Smooth muscle cell (in vitro differentiated cells): ENCODE measurements around the gene CNNM4. TPM values are rescaled to one million over a fixed set of nuclear protein-coding genes. Genes with fewer than 3 reads are reported as not detected.
"Not testable (repeated sequence)": the region's sequence is repeated elsewhere in the genome, so short reads cannot be mapped to it uniquely, and the experiment has no call there.

ENCODE experiments used
- DNase-seq: peaks from one replicate; lab custom pipeline; 2025; ENCODE audit not compliant: unreplicated experiment; lab: John Stamatoyannopoulos, UW
- H2AFZ ChIP-seq: fragments of 200-600 bp; sonication (generic); 2 replicates; pipeline ENCODE4 v1.6.0; 2016; ENCODE audit warnings: antibody characterized with exemption, low read depth, mild to moderate bottlenecking
- H3F3A ChIP-seq: fragments of 200-600 bp; sonication (generic); 2 replicates; pipeline ENCODE4 v1.6.0; 2017; ENCODE audit warnings: antibody characterized with exemption, low read depth
- H3K27ac ChIP-seq: fragments of 200-600 bp; sonication (generic); 2 replicates; pipeline ENCODE4 v1.5.1; 2016; ENCODE audit warnings: low read depth, mild to moderate bottlenecking
- H3K27me3 ChIP-seq: fragments of 200-600 bp; sonication (generic); 2 replicates; pipeline ENCODE4 v1.6.1; 2016; ENCODE audit warnings: low read depth, mild to moderate bottlenecking
- H3K36me3 ChIP-seq: fragments of 200-600 bp; sonication (generic); 2 replicates; pipeline ENCODE4 v1.5.1; 2016; ENCODE audit warnings: low read depth
- H3K4me1 ChIP-seq: fragments of 200-600 bp; sonication (generic); 2 replicates; pipeline ENCODE4 v1.5.1; 2016; ENCODE audit warnings: low read depth
- H3K4me2 ChIP-seq: fragments of 200-600 bp; sonication (generic); 2 replicates; pipeline ENCODE4 v1.6.0; 2016; ENCODE audit warnings: mild to moderate bottlenecking
- H3K4me3 ChIP-seq: fragments of 200-600 bp; sonication (generic); 2 replicates; pipeline ENCODE4 v1.5.1; 2016; ENCODE audit warnings: mild to moderate bottlenecking
- H3K79me2 ChIP-seq: fragments of 200-600 bp; sonication (generic); 2 replicates; pipeline ENCODE4 v1.6.0; 2016; ENCODE audit warnings: low read depth, mild to moderate bottlenecking
- H3K9ac ChIP-seq: fragments of 200-600 bp; sonication (generic); 2 replicates; pipeline ENCODE4 v1.6.0; 2016; ENCODE audit warnings: low read depth
- H3K9me3 ChIP-seq: fragments of 200-600 bp; sonication (generic); replicated peaks from 2 replicates; pipeline ENCODE4 v1.5.1; 2016; ENCODE audit warnings: low read depth
- H4K20me1 ChIP-seq: fragments of 200-600 bp; sonication (generic); 2 replicates; pipeline ENCODE4 v1.6.0; 2016; ENCODE audit warnings: low read depth
- WGBS: methylation state at CpG from one replicate; pipeline ENCODE4 v1.1.7; 2016; ENCODE audit warnings: low lambda C conversion rate; 5-methylcytosine and 5-hydroxymethylcytosine counted together
- polyA plus RNA-seq: library from polyadenylated mRNA; unstranded; fragments of >200 nt; fragmentation: Nextera tagmentation; extraction: Ambion mirVana; gene quantifications from 2 replicates; pipeline ENCODE4 v1.2.1, GENCODE V29; 2016
- total RNA-seq: library from RNA; depleted of rRNA; stranded (reverse); fragments of >200 nt; gene quantifications from 2 replicates; pipeline ENCODE4 v1.2.3, GENCODE V29; 2014
- TF ChIP-seq, protein P1 (sequence below): fragments of 200-600 bp; sonication (generic); IDR thresholded peaks from 2 replicates; pipeline ENCODE4 v1.5.1; 2017; ENCODE audit warnings: borderline replicate concordance, mild to moderate bottlenecking, antibody characterized with exemption; ENCODE audit not compliant: insufficient read depth, poor library complexity, severe bottlenecking

Gene CNNM4
- total and polyA plus RNA-seq, 2 experiments from 2014 or later, result 7.2 to 10.1 TPM

DNA sequence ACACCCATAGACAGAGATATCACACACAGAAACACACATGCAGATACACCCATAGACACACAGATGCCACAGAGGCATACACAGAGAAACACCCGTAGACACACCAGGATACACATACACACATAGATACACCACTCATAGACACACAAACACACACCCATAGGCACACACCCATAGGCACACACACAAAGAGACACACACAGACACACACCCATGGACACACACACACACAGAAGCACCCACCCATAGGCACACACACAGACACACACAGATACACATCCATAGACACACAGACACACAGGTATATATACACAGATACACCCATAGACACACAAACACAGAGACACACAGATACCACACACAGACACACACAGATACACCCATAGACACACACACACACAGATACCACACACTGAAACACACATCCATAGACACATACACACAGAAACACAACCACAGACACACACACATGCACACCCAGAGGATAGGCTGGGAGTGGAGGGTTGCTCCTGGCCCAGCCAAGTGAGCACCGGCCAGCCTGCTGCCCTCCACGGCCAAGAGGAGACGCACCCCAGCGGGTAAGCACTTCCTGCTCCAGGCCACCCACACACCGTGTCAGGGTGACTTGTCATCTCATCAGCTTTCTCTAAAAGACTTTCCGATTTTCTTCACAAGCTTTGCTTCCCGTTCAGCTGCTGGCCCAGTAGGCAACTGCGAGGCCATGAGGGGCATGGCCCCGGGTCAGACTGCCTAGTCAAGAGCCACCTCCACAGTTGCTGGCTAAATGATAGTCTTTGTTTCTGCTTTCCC is 41.3 kb downstream of the CNNM4 start:
- DNase-seq, result no peak
- no peak overlapping the region for H2AFZ ChIP-seq
- TF ChIP-seq, protein P1, sequence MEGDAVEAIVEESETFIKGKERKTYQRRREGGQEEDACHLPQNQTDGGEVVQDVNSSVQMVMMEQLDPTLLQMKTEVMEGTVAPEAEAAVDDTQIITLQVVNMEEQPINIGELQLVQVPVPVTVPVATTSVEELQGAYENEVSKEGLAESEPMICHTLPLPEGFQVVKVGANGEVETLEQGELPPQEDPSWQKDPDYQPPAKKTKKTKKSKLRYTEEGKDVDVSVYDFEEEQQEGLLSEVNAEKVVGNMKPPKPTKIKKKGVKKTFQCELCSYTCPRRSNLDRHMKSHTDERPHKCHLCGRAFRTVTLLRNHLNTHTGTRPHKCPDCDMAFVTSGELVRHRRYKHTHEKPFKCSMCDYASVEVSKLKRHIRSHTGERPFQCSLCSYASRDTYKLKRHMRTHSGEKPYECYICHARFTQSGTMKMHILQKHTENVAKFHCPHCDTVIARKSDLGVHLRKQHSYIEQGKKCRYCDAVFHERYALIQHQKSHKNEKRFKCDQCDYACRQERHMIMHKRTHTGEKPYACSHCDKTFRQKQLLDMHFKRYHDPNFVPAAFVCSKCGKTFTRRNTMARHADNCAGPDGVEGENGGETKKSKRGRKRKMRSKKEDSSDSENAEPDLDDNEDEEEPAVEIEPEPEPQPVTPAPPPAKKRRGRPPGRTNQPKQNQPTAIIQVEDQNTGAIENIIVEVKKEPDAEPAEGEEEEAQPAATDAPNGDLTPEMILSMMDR, result no peak
- no peaks in the 10 kb centered on the region for H3K9me3 ChIP-seq
- no peaks in the 10 kb centered on the region for H3K36me3 ChIP-seq
- H4K20me1 ChIP-seq, result no peaks in the 10 kb centered on the region
- no peak overlapping the region for H3K27ac ChIP-seq
- WGBS, result 92% methylated on average over 10 of the region's 10 CpGs
- H3K79me2 ChIP-seq, result no peaks in the 10 kb centered on the region
- H3K9ac ChIP-seq, result no peak overlapping the region
- H3K27me3 ChIP-seq, result no peaks in the 10 kb centered on the region
- no peak overlapping the region for H3K4me2 ChIP-seq
- H3K4me1 ChIP-seq, result peaks cover 3% of the 10 kb centered on the region
- no peaks in the 10 kb centered on the region for H3F3A ChIP-seq
- no peak overlapping the region for H3K4me3 ChIP-seq

- 100% methylated on average over 7 of the region's 7 CpGs for WGBS
These were observed 42.0 kb downstream of the CNNM4 start for GRCh38 chr2:96802721-96803120.

GRCh38 chr2:96804986-96805385 is 44.3 kb downstream of the CNNM4 start:
- no peak for DNase-seq
- TF ChIP-seq, protein P1, result no peak
- Histone ChIP-seq H3K9ac (no peak overlapping the region), H2AFZ (no peak overlapping the region), H3K27me3 (no peaks in the 10 kb centered on the region), H3K36me3 (no peaks in the 10 kb centered on the region), H3K9me3 (no peaks in the 10 kb centered on the region), H3K4me2 (no peak overlapping the region), H3K4me3 (no peak overlapping the region), H4K20me1 (no peaks in the 10 kb centered on the region), H3F3A (no peaks in the 10 kb centered on the region), H3K27ac (no peak overlapping the region), H3K79me2 (no peaks in the 10 kb centered on the region), H3K4me1 (peaks cover 3% of the 10 kb centered on the region)

More at GRCh38 chr2:96802721-96803120, 42.0 kb downstream of the CNNM4 start:
- H3K27me3 ChIP-seq, result no peaks in the 10 kb centered on the region
- no peaks in the 10 kb centered on the region for H4K20me1 ChIP-seq
- H3K9ac ChIP-seq, result no peak overlapping the region
- H3K4me1 ChIP-seq, result peaks cover 3% of the 10 kb centered on the region
- H3K79me2 ChIP-seq, result no peaks in the 10 kb centered on the region
- H3K27ac ChIP-seq, result no peak overlapping the region
- H3K9me3 ChIP-seq, result no peaks in the 10 kb centered on the region
- H3F3A ChIP-seq, result no peaks in the 10 kb centered on the region
- DNase-seq, result no peak
- TF ChIP-seq, protein P1, result no peak
- no peak overlapping the region for H2AFZ ChIP-seq
- no peaks in the 10 kb centered on the region for H3K36me3 ChIP-seq
- H3K4me3 ChIP-seq, result no peak overlapping the region
- no peak overlapping the region for H3K4me2 ChIP-seq

- not testable (repeated sequence) for H3K4me2 ChIP-seq, H2AFZ ChIP-seq, H4K20me1 ChIP-seq, H3K27me3 ChIP-seq, DNase-seq, H3K9ac ChIP-seq, H3K4me1 ChIP-seq, H3K9me3 ChIP-seq, H3F3A ChIP-seq, H3K4me3 ChIP-seq, H3K27ac ChIP-seq, H3K36me3 ChIP-seq, H3K79me2 ChIP-seq
- 91% methylated on average over 3 of the region's 20 CpGs for WGBS
These were observed 45.2 kb downstream of the CNNM4 start for GRCh38 chr2:96805946-96806345.
